ENCODE measurements around the gene MYADML2. TPM values are rescaled to one million over a fixed set of nuclear protein-coding genes. Genes with fewer than 3 reads are reported as not detected.

Gene MYADML2
- total and polyA plus RNA-seq, 8 donors = not detected

DNA sequence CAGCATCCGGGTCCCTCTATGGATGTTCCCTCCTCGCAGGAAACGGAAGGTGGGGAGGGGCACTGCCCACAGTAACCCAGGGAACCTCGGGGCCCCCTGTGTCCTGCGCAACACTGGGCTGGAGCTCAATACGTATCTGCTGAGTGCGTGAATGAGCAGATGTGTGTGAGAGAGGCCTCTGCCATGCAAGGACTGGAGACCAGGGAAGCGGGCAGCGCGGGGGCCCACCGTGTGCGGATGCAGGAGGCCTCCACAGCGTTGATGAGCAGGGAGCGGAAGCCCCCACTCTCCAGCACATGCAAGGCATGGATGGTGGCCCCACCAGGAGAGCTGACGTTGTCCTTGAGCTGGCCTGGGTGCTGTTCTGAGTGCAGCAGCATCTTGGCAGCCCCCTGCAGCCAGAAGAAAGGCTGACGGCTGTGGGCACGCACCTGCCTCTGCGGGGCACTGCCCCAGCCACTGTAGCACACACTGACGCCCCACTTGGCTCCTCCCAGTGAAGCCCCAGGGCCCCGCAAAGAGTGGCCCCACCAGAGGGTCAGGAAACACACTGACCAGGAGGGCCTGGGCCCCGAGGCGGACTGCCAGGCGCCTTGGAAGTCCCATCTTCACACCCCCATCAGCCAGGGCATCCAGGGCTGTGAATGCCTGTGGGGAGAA, 12.8 kb downstream of the MYADML2 start:
- no peak overlapping the region for H3K4me3 ChIP-seq
- DNase-seq = no peak
- no peak overlapping the region for H3K27ac ChIP-seq
- peaks cover 0 to 8% (median 2%) of the 10 kb centered on the region in 4 donors for H3K36me3 ChIP-seq
- intact Hi-C loops (cut with DNase I; ENCODE audit: low total_unique reads) = no loop called here
- TF ChIP-seq EP300 (IDR thresholded peaks at IDR 0.05) (no peak), POLR2AphosphoS5 (IDR thresholded peaks at IDR 0.05) (no peak), POLR2A (IDR thresholded peaks at IDR 0.05) (no peak)
- TF ChIP-seq, protein P1, sequence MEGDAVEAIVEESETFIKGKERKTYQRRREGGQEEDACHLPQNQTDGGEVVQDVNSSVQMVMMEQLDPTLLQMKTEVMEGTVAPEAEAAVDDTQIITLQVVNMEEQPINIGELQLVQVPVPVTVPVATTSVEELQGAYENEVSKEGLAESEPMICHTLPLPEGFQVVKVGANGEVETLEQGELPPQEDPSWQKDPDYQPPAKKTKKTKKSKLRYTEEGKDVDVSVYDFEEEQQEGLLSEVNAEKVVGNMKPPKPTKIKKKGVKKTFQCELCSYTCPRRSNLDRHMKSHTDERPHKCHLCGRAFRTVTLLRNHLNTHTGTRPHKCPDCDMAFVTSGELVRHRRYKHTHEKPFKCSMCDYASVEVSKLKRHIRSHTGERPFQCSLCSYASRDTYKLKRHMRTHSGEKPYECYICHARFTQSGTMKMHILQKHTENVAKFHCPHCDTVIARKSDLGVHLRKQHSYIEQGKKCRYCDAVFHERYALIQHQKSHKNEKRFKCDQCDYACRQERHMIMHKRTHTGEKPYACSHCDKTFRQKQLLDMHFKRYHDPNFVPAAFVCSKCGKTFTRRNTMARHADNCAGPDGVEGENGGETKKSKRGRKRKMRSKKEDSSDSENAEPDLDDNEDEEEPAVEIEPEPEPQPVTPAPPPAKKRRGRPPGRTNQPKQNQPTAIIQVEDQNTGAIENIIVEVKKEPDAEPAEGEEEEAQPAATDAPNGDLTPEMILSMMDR (IDR thresholded peaks at IDR 0.05) = no peak
- no peaks in the 10 kb centered on the region for H3K9me3 ChIP-seq
- WGBS, 5 donors = 85 to 88% (median 87%) methylated on average over 18 to 23 of the region's 23 CpGs
- peaks cover 9 to 35% (median 25%) of the 10 kb centered on the region in 4 donors for H3K4me1 ChIP-seq
- H3K27me3 ChIP-seq = peaks cover 0 to 38% (median 0%) of the 10 kb centered on the region in 3 donors

DNA sequence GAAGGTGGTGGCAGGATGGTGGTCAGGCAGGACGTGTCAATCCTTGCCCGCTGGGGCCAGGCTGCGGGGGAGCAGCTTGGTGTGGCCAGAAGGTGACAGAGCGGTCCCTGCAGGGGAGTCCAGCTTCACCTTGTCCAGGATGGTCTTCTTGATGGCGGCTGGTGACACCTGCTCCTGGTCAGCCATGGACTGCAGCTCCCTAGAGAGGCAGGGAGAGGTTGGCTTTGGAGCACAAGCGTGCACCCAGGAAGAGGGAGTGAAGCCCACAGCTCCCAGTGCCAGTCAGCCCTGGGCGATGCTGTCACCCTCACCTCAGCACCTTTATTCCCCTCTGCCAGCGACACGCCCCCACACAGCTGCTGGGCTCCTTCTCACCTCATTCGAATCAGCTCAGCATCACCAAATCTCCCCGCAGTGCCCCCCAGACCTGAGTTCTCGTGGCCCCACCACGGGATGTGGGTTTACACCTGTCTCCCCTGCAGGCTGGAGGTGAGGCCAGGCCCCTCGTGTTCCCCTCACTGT, 13.8 kb downstream of the MYADML2 start:
- Histone ChIP-seq H3K27ac (no peak overlapping the region), H3K36me3 (peaks cover 0 to 8% (median 2%) of the 10 kb centered on the region in 4 donors), H3K27me3 (peaks cover 0 to 44% (median 6%) of the 10 kb centered on the region in 3 donors), H3K9me3 (no peaks in the 10 kb centered on the region), H3K4me1 (peaks cover 17 to 43% (median 34%) of the 10 kb centered on the region in 4 donors), H3K4me3 (no peak overlapping the region)
- WGBS, 5 donors = 86 to 90% (median 88%) methylated on average over 5 to 14 of the region's 14 CpGs
- DNase-seq = no peak
- TF ChIP-seq, protein P1 (IDR thresholded peaks at IDR 0.05) = no peak
- no peak for TF ChIP-seq EP300 (IDR thresholded peaks at IDR 0.05)
- no peak for TF ChIP-seq POLR2AphosphoS5 (IDR thresholded peaks at IDR 0.05)
- TF ChIP-seq POLR2A (IDR thresholded peaks at IDR 0.05) = no peak
- intact Hi-C loops (cut with DNase I; ENCODE audit: low total_unique reads) = no loop called here

DNA sequence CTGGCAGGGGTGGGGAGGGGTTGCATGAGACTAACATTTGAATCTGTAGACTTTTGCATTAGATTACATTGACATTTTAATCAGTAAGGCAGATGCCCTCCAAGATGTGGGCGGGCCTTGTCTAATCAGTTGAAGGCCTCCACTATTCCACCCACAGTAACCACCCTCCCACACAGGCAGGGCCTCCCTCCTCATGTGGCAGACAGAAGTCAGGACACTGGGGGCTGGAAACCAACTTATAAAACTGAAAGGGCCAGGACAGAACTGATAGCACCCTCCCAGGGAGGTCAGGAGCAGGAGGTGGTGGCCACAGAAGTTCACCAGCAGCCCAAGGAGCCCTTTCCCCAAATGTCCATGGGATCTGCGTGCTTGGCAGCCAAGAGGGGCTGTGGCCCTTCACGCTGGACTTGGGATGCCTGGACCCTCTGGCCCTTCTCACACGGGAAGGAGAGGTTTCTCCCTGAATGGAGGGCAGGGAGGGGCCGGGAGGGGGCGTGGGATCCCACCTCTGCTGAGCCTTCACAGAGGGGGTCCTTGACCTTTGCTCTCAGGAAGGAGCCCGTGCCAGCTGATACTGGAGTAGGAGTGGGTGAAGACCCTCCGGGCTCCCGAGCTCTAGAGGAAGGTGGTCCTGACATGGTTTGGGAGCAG, 14.6 kb downstream of the MYADML2 start:
- TF ChIP-seq EP300 (IDR thresholded peaks at IDR 0.05) (no peak), POLR2AphosphoS5 (IDR thresholded peaks at IDR 0.05) (no peak), POLR2A (IDR thresholded peaks at IDR 0.05) (no peak)
- TF ChIP-seq, protein P1 (IDR thresholded peaks at IDR 0.05) = no peak
- intact Hi-C loops (cut with DNase I; ENCODE audit: low total_unique reads) = no loop called here
- peaks cover 22 to 40% (median 34%) of the 10 kb centered on the region in 4 donors for H3K4me1 ChIP-seq

DNA sequence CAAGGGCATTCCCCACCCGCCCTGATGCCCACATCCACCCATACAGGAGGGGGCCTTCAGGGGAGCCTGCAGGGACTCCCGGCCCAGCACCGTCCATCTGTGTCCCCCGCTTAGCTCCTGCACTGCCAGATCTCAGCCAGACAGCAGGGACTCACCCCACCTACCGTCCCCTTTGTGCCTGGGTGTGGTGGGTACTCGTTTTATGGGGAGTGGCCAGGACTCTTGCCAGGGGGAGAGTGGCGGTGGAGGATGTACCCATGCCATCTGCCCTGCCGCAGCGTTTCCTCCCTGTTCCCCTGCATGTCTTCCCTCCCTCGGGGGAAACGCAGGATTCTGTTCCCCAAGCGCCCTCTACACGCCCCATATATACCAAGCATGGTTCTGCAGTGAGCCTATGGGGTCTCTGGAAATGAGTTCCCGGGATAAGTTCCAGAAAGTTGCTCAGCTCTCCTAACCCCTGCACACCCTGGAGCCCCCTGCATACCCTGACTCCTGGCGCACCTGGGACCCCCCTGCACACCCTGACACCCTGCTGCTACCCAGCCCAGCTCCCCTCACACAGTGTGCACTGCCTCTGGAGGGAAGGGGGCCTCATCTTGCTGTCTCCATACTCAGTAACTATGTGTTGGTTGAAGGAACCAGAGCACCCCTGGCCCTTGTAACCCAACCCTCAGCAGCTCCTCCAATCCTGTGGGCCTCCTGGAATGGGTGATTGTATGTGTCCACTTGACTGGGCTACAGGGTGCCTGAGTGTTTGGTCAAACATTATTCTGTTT, 15.3 kb downstream of the MYADML2 start:
- DNase-seq = no peak
- 29 to 36% (median 32%) methylated on average over 14 to 15 of the region's 15 CpGs; no CpG with 5 or more reads in 1 of the 5 donors for WGBS, 5 donors
- H3K9me3 ChIP-seq = no peaks in the 10 kb centered on the region
- peaks cover 0 to 43% (median 6%) of the 10 kb centered on the region in 3 donors for H3K27me3 ChIP-seq
- H3K36me3 ChIP-seq = peaks cover 0 to 8% (median 2%) of the 10 kb centered on the region in 4 donors
- no peak overlapping the region for H3K4me3 ChIP-seq
- H3K4me1 ChIP-seq = peaks cover 16 to 36% (median 28%) of the 10 kb centered on the region in 4 donors
- intact Hi-C loops (cut with DNase I; ENCODE audit: low total_unique reads) = no loop called here
- no peak for TF ChIP-seq POLR2A (IDR thresholded peaks at IDR 0.05)
- TF ChIP-seq, protein P1 (IDR thresholded peaks at IDR 0.05) = no peak
- no peak for TF ChIP-seq EP300 (IDR thresholded peaks at IDR 0.05)
- no peak for TF ChIP-seq POLR2AphosphoS5 (IDR thresholded peaks at IDR 0.05)
- no peak overlapping the region for H3K27ac ChIP-seq

More for the DNA sequence above, 14.6 kb downstream of the MYADML2 start:
- Histone ChIP-seq H3K27me3 (peaks cover 0 to 47% (median 6%) of the 10 kb centered on the region in 3 donors), H3K9me3 (no peaks in the 10 kb centered on the region), H3K27ac (no peak overlapping the region), H3K4me3 (no peak overlapping the region), H3K36me3 (peaks cover 0 to 8% (median 2%) of the 10 kb centered on the region in 4 donors)
- no peak for DNase-seq
- WGBS, 5 donors = 77 to 88% (median 87%) methylated on average over 9 of the region's 9 CpGs
